Astrocyte of the spinal cord (primary cell): ENCODE data around the gene XRCC1.

Experiments used
- DNase-seq: peaks from one replicate; pipeline ENCODE4 v3.0.0; 2011; ENCODE audit warnings: low read depth, low spot score
- H3K4me3 ChIP-seq: 2 replicates; pipeline ENCODE4 v1.5.1; 2011; ENCODE audit warnings: low read depth, mild to moderate bottlenecking, low read length, moderate library complexity
- in situ Hi-C: cut with HindIII; loops from 2 replicates; pipeline ENCODE4 v1.10.0; 2017; ENCODE audit warnings: low sequenced_read_pairs
- TF ChIP-seq, protein P1 (sequence below): IDR thresholded peaks from 2 replicates; pipeline ENCODE4 v1.5.1; 2012; ENCODE audit warnings: low read depth, mild to moderate bottlenecking, low read length, inconsistent platforms

The XRCC1 gene

DNA sequence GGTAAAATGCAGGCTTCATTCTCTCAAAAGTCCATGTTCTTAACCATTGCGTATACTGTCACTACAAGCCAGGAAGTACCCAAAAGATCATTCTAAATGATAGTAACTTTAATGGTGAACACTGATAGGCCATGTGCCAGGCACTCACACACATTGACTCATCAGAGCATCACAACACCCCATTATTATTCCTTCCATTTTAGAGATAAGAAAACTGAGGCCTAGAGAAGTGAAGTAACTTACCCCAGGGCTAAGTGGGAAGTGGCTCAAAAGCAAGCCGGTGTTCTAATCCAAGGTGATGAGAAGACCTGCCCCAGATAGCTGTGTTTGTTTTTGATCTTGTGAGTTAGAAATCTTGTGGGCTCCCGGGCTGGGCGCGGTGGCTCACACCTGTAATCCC, 69.4 kb downstream of the XRCC1 start:
- in situ Hi-C loops: no loop called here
- TF ChIP-seq, protein P1, sequence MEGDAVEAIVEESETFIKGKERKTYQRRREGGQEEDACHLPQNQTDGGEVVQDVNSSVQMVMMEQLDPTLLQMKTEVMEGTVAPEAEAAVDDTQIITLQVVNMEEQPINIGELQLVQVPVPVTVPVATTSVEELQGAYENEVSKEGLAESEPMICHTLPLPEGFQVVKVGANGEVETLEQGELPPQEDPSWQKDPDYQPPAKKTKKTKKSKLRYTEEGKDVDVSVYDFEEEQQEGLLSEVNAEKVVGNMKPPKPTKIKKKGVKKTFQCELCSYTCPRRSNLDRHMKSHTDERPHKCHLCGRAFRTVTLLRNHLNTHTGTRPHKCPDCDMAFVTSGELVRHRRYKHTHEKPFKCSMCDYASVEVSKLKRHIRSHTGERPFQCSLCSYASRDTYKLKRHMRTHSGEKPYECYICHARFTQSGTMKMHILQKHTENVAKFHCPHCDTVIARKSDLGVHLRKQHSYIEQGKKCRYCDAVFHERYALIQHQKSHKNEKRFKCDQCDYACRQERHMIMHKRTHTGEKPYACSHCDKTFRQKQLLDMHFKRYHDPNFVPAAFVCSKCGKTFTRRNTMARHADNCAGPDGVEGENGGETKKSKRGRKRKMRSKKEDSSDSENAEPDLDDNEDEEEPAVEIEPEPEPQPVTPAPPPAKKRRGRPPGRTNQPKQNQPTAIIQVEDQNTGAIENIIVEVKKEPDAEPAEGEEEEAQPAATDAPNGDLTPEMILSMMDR: no peak
- no peak overlapping the region for H3K4me3 ChIP-seq
- DNase-seq: no peak

DNA sequence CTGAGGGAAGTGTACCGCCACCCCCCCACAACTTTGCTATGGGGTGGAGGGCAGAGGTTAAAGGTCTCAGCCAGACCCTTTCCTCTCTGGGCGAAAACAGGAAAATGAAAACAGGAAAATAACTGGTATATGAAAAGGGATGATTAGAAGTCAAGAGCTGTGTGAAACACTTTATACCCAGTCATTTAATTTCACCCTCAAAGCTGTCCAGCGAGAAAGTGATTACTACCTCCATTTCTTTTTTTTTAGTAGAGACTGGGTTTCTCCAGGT, 70.2 kb downstream of the XRCC1 start:
- no peak for DNase-seq
- H3K4me3 ChIP-seq: no peak overlapping the region
- TF ChIP-seq, protein P1: no peak
- in situ Hi-C loops: no loop called here

GRCh38 chr19:43504426-43505185, 70.7 kb downstream of the XRCC1 start, which contains the start of gene PHLDB3:
PHLDB3 (minus strand) TSS chr19:43504746; CDS start chr19:43504118, 628 bp downstream.
- DNase-seq: no peak
- in situ Hi-C loops: no loop called here
- peak within 1 kb of the TSS; percentile 78 for H3K4me3 ChIP-seq
- TF ChIP-seq, protein P1: no peak

DNA sequence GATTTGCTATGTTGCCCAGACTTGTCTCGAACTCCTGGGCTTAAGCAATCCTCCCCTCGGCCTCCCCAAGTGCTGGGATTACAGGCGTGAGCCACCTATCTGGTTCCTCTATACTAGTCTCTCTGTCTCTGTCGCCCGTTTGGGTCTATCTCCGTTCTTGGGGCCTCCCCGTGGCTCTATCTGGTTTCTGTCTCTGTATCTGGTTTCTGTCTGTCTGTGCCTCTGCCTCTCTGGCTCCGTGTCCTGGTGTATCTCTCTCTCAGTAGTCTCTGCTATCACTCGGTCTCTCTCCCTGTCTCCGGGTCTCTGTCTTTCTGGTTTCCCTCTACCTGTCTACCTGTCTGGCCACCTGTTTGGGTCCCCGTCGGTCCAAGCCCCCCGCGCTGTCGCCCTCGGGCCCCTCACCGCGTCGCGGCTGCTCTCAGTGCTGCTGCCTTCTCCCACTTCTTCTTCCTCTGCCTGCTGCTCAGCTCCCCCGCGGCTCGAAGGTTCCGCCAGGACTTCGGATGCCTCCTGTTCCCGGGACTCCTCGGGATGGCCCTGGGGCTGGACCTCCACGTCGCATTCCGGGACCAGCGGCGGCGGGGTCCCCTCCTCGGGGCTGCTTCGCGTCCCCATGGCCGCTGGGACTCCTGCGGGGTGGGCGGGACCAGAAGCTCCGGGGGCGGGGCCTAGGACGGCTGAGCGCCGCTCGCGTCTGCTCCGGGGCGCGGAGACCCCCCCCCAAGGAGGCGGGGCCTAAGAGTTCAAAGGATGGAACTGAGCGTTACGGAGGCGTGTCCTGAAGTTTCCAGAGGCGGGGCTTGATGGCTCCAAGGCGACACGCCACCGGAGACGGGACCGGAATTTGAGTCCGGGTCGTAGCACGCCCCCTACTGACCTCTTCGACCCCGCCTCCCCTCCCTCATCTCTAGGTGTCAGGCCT, 71.6 kb downstream of the XRCC1 start:
- TF ChIP-seq, protein P1: no peak
- in situ Hi-C loops: no loop called here
- peak overlapping the region; percentile 78 for H3K4me3 ChIP-seq
- DNase-seq: peak; percentile 90

GRCh38 chr19:43502419-43502976, 72.8 kb downstream of the XRCC1 start:
- H3K4me3 ChIP-seq: no peak overlapping the region
- DNase-seq: no peak
- in situ Hi-C loops: no loop called here
- TF ChIP-seq, protein P1: no peak

DNA sequence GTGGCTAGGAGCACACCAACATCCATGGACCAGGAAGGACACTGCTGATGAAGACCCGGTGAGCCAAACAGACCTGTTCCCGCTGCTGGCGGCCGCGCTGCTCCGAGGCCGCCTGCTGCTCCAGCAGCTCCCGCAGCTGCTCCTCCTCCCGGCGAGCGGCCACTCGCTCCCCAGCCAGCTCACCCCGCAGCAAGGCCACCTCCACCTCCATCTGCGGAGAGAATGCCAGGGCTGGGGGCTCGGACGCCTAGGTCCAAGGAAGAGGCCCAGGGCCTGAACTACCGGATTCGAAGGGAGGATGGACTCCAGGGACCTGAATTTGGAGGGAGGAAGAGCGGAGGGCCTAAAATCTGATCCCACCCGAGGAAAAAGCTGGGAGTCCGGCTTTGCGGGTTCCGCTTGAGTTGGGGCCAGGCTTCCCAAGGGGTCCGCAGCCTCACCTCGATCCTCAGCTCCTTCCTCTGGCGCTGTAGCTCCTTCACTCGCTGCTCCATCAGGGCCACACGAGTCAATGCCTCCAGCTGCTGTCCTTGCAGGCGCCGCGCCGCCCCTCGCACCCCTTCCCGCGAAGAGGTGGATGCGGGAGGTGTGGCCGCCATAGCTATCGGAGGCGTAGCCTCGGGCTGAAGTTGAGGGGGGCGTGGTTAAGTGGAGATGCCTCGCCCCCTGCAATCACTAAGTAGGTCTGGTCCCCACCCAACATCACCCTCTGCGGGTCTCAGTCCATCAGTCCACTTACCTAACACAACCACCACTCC, 73.5 kb downstream of the XRCC1 start:
- H3K4me3 ChIP-seq: no peak overlapping the region
- in situ Hi-C loops: no loop called here
- TF ChIP-seq, protein P1: no peak
- DNase-seq: no peak
